ENCODE measurements around the gene EEPD1.

The EEPD1 gene

DNA sequence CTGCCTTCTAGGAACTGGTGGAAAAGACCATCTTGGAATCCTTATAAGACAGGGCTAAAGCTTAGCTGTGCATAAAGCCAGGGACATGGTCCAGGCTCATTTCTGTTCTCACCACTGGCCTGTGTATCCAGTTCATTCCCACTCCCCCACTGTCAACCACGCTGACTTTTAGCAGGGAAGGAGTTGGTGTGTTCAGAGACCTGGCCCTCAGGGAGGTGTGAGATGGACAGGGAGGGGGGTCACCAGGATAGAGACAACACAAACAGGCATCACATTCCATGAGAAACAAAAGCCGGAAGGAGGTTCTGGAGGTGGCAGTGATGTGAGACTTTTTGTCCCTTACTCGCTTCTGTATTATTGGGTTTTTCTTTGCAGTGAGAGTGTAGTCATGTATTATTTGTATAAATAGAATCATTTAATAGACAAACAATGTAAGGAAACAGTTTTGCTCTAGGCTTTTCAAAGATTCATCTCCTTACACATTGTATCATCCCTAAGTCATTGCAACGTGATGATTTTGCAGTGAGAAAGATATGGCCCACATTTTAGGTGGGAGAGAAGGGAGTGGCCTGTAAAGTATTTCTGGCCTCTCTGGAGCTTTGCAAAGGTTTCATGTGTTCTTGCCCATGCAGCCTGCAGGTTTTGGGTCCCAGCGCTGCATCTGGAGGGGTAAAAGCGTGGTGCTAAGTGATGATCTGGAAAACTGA, 52.0 kb downstream of the EEPD1 start:
- Mint-ChIP-seq H3K4me3 (no peak overlapping the region), H3K27ac (no peak overlapping the region)

DNA sequence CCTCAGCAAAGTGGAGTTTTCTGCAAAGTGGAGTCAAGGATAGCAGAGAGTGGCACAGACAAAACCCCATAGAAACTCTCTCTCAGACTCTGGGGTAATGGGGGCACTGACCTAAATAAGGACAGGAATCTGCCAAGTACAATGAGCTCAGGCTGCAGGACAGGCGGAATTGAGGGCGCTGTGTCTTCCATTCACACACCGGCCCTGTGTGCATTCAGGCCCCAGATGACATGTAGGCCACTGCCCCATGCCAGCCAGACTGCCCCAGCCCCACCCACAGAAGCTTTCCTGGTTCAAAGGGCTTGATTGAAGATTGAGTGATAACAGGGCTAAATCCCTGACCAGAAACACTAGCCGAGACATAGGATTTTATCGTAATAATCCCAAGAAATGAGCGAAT, 52.7 kb downstream of the EEPD1 start:
- no peaks in the 10 kb centered on the region for H3K9me3 Mint-ChIP-seq
- H3K4me1 Mint-ChIP-seq (ENCODE audit: low read depth), result peaks cover 14% of the 10 kb centered on the region
- no peak overlapping the region for H3K27ac Mint-ChIP-seq
- H3K36me3 Mint-ChIP-seq (ENCODE audit: low read depth), result no peaks in the 10 kb centered on the region
- H3K27me3 Mint-ChIP-seq (ENCODE audit: low read depth), result peaks cover 4% of the 10 kb centered on the region
- no peak overlapping the region for H3K4me3 Mint-ChIP-seq

More for the DNA sequence above, 52.0 kb downstream of the EEPD1 start:
- H3K27me3 Mint-ChIP-seq (ENCODE audit: low read depth), result peaks cover 6% of the 10 kb centered on the region
- H3K36me3 Mint-ChIP-seq (ENCODE audit: low read depth), result no peaks in the 10 kb centered on the region
- peaks cover 14% of the 10 kb centered on the region for H3K4me1 Mint-ChIP-seq (ENCODE audit: low read depth)
- no peaks in the 10 kb centered on the region for H3K9me3 Mint-ChIP-seq

DNA sequence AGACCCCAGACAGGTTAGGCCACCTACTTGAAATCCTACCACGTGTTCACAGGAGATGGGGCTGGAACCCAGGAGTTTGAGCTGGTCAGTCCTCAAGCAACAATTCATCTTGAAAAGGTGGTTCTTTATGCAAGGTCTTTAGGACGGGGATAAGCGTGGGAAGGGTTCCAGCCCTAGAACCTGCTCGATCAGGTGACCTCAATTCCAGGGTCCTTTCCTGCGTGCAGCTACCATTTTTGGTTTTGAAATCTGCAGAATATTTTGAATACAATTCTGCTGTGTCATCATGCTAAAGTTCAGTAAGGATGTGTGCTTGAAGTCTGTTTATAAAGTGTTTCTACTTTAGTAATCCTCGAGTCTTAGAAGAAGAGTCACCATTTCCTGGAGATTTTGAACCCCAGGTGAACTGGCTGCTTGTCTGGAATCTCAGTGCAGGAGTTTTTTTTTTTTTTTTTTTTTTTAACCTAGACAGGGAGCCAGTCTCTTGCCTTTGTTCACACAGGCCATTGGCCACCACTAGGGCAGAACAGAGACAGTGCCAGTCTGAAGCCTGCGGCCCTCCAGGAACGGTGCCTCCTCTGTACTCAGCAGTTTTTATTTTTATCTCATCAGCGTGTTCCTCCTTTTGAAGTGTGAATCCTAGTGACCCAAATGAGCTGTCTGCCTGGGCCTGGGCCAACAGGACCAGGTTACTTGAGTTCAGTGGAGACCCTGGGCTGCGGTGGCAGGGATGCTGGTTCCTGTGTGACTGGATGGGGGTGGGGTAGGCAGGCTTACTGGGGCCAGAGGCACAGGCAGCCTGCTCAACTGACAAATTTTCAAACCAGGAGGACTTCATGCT, 54.6 kb downstream of the EEPD1 start:
- no peaks in the 10 kb centered on the region for H3K36me3 Mint-ChIP-seq (ENCODE audit: low read depth)
- H3K4me3 Mint-ChIP-seq, result no peak overlapping the region
- H3K27me3 Mint-ChIP-seq (ENCODE audit: low read depth), result no peaks in the 10 kb centered on the region
- peak overlapping the region; percentile 28 for H3K27ac Mint-ChIP-seq
- H3K4me1 Mint-ChIP-seq (ENCODE audit: low read depth), result peaks cover 14% of the 10 kb centered on the region
- no peaks in the 10 kb centered on the region for H3K9me3 Mint-ChIP-seq

DNA sequence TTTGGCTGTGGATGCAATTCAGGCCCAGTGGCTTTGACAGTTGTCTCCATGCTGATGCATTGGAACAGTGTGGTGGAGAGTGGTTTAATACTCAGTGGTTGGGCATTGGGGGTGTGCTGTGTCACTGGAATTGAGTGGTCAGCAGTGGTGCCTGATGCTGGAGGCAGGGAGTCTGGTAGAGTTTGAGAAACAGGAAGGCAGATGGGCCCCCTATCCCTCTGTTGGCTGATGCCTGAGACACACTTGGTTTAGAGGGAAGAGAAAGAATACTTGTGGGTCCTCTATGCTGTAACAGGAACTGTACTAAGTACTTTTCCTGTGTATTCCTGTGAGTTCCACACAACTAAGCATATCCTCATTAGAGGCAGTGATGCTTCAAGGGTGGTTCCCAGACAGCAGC, 55.4 kb downstream of the EEPD1 start:
- Mint-ChIP-seq H3K36me3 (ENCODE audit: low read depth) (no peaks in the 10 kb centered on the region), H3K27me3 (ENCODE audit: low read depth) (no peaks in the 10 kb centered on the region), H3K4me1 (ENCODE audit: low read depth) (peaks cover 12% of the 10 kb centered on the region), H3K27ac (peak overlapping the region; percentile 28), H3K9me3 (no peaks in the 10 kb centered on the region), H3K4me3 (no peak overlapping the region)

DNA sequence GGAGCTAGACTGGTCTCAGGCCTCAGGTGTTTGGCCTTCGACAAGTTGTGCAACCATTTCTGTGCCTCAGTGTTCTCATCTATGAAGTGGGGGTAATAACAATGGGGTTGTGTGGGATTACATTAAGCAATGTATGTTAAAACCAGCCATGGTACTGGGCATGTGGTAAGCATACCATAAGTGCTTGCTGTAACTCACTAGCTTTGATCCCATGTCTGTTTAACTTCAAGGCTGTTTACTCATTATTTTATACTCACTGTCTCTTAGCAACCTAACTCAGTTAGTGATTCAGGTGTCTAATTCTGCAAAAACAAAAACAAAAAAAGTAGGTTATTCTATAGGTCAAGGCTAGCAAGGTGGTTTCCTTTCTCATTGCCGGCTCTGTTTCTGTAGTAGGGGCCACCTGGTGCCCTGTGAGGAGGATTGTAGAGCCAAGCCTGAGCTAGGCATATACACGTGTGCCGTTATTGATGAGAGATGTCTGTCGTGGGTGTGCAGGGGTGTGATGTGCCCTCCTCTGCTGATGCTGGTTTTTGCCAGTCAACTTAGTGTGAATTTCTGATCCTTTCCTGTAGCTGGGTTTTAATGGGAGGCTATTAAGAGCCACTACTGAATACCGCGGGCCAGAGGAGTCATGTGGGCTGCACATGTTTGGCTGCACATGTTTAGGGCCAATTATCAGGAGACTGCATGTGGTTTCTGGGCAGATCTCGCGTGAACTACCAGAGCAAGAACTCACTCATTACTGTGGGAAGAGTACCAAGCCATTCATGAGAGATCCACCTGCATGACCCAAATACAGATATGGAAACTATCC, 56.2 kb downstream of the EEPD1 start:
- Mint-ChIP-seq H3K9me3 (no peaks in the 10 kb centered on the region), H3K4me3 (no peak overlapping the region), H3K36me3 (ENCODE audit: low read depth) (no peaks in the 10 kb centered on the region), H3K27ac (no peak overlapping the region), H3K27me3 (ENCODE audit: low read depth) (no peaks in the 10 kb centered on the region), H3K4me1 (ENCODE audit: low read depth) (peaks cover 12% of the 10 kb centered on the region)

DNA sequence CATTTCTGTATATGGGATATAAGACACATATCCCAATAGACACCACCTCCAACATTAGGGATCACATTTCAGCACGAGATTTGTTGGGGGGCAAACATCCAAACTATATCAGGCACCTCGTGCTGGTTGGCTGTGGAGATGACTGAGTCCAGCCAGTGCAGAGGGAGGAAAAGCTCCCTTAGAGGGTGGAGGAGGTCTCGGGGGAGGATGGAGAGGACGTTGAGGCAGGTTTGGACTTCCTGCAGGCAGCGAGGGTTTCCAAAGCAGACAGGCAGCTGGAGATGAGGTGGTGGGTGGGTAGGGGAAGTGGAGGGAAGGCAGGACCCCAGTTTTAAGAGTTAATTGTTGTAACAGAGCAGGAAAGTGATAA, 56.7 kb downstream of the EEPD1 start:
- Mint-ChIP-seq H3K27me3 (ENCODE audit: low read depth) (no peaks in the 10 kb centered on the region), H3K36me3 (ENCODE audit: low read depth) (no peaks in the 10 kb centered on the region), H3K9me3 (no peaks in the 10 kb centered on the region), H3K27ac (no peak overlapping the region), H3K4me1 (ENCODE audit: low read depth) (peaks cover 12% of the 10 kb centered on the region), H3K4me3 (no peak overlapping the region)

DNA sequence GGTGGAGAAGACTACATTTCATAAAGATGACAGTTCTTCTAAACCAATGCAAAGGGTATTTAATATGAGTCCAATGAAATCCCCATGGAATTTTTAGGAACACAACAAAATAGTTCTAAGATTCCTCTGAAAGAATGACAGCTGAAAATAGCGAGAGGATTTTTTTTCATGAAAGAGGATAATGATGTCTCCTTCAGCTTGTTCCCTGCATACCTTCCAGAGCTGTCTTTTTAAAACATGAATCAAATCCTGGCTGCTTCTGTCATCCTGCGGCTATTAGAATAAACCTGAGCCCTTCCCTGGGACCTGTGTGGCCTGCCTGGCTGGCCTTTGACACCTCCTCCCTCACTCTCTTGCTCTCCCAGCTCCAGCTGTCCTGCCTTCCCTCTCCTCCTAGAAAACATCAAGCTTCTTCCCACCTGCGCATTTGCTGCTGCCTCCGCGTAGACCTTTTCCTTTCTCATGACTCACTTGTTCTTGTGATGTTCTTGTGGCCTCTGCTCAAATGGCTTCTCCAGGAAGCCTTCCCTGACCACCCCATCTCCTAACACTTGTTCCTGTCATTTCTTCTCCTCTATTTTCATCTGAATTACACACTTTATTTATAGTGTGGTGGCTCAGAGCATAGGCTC, 57.4 kb downstream of the EEPD1 start:
- no peak overlapping the region for H3K27ac Mint-ChIP-seq
- H3K36me3 Mint-ChIP-seq (ENCODE audit: low read depth), result no peaks in the 10 kb centered on the region

DNA sequence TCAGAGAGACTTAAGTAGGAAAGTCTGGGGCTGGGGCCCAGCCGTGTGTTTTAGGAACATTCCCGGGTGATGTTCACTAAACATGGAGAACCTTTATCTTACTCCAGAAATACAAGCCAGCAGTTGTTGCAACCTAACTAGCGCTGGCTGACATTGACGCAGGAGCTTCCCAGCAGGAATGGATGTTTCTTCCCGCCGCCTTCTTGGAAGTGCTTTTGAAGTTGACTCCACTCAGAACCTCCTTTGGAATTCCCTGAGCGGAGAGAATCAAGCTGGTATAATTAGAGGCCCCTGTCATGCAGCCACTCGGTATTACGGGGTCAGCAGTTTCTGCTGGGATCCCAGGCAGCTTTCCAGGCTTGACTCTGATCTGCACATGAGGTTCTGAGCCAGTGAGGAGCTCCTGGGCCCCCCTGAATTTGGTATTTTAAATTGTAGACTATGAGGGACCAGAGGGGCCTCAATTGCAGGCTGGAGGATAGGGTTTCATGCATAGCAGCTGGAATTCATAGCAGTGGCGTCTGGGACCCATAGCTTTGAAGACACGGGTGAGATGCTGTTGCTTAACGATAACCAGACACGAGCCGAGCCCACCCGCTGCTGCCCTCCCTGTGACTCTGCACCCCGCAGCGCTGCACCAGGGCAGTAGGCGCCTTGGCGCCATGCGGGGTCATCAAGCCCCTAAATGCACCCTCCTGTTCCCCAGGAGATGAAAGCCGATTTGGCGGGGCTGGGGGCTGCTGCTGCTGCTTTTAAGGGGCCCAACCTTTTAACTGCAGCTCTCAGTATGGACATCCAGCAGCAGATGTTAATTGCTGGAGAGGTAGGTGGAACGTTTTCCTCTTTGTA, 61.8 kb downstream of the EEPD1 start:
- no peak overlapping the region for H3K4me3 Mint-ChIP-seq
- no peaks in the 10 kb centered on the region for H3K27me3 Mint-ChIP-seq (ENCODE audit: low read depth)
- no peaks in the 10 kb centered on the region for H3K9me3 Mint-ChIP-seq
- H3K27ac Mint-ChIP-seq, result no peak overlapping the region
- no peaks in the 10 kb centered on the region for H3K36me3 Mint-ChIP-seq (ENCODE audit: low read depth)
- no peaks in the 10 kb centered on the region for H3K4me1 Mint-ChIP-seq (ENCODE audit: low read depth)

More for the DNA sequence above, 57.4 kb downstream of the EEPD1 start:
- no peaks in the 10 kb centered on the region for H3K9me3 Mint-ChIP-seq
- no peaks in the 10 kb centered on the region for H3K27me3 Mint-ChIP-seq (ENCODE audit: low read depth)
- peaks cover 12% of the 10 kb centered on the region for H3K4me1 Mint-ChIP-seq (ENCODE audit: low read depth)
- no peak overlapping the region for H3K4me3 Mint-ChIP-seq

DNA sequence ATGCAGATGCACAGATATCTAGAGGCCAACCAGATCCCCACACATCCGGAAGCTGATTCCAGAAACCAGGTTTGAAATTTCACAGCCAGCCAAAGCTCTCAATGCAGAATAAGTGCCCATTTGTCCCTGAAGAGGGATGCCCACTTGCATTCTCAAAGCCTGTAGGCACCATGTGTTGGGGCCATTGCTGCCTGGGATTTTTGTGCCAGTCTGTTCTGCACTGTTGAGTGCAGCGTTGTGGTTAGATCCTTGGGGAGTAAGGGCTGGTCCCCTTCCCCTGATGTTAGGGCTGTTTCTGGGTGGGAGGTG, 62.4 kb downstream of the EEPD1 start:
- H3K4me1 Mint-ChIP-seq (ENCODE audit: low read depth), result no peaks in the 10 kb centered on the region
- no peak overlapping the region for H3K4me3 Mint-ChIP-seq
- H3K9me3 Mint-ChIP-seq, result no peaks in the 10 kb centered on the region
- no peaks in the 10 kb centered on the region for H3K27me3 Mint-ChIP-seq (ENCODE audit: low read depth)
- H3K36me3 Mint-ChIP-seq (ENCODE audit: low read depth), result no peaks in the 10 kb centered on the region
- no peak overlapping the region for H3K27ac Mint-ChIP-seq

DNA sequence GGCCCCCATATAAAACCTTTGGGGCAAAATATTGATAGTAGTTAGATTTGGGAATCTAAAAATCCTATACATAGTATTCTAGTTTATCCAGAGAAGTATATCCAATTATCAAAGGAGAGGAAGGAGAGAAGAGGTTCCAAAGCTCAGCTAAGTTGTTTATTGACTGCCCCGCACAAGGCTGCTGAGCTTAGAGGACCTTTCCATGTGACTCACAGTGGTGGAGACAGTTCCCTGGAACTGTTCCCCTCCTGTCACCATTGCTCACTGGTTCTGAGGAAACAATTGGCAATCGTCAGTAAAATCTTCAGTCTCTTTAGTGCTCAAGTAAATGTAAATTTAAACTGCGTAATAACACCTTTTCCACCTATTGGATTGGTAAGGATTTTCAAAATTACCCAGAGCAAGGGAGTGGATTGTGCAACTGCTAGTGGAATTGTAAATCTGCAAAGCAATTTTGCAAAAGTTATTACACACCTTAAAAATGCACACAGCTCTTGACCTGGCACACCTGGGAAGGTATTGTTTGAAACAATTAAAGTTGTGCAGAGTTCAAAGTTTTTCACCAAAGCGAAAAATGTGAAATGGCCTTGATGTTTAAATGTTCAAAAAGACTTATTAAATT, 63.1 kb downstream of the EEPD1 start:
- Mint-ChIP-seq H3K9me3 (no peaks in the 10 kb centered on the region), H3K36me3 (ENCODE audit: low read depth) (no peaks in the 10 kb centered on the region), H3K27ac (no peak overlapping the region), H3K27me3 (ENCODE audit: low read depth) (no peaks in the 10 kb centered on the region), H3K4me1 (ENCODE audit: low read depth) (no peaks in the 10 kb centered on the region), H3K4me3 (no peak overlapping the region)

DNA sequence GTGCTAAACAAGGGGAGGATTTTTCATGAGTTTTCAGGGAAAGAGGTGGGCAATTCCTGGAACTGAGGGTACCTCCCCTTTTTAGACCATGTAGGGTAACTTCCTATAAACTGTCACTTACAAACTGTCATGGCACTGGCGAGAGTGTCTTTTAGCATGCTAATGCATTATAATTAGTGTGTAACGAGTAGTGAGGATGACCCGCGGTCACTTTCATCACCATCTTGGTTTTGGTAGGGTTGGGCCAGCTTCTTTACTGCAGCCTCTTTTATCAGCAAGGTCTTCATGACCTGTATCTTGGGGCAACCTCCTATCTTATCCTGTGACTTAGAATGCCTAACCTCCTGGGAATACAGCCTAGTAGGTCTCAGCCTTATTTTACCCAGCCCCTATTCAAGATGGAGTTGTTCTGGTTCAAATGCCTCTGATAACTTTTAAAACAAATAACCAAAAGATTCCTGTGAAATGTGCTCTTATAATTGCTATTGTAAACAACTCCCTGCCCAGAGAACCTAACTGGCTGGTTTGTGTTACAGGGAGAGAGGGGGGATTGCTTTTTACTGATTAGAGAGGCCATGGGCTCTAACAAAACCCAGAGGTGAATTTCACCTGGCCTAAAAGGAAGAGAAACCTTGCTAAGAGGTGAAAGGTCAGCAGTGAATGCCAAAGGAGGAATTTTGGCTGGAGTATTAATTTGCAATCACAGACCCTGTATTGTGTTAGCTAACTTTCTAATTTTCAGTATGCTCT, 64.3 kb downstream of the EEPD1 start:
- Mint-ChIP-seq H3K36me3 (ENCODE audit: low read depth) (no peaks in the 10 kb centered on the region), H3K27ac (no peak overlapping the region), H3K4me1 (ENCODE audit: low read depth) (no peaks in the 10 kb centered on the region), H3K27me3 (ENCODE audit: low read depth) (peaks cover 5% of the 10 kb centered on the region), H3K4me3 (no peak overlapping the region), H3K9me3 (no peaks in the 10 kb centered on the region)

DNA sequence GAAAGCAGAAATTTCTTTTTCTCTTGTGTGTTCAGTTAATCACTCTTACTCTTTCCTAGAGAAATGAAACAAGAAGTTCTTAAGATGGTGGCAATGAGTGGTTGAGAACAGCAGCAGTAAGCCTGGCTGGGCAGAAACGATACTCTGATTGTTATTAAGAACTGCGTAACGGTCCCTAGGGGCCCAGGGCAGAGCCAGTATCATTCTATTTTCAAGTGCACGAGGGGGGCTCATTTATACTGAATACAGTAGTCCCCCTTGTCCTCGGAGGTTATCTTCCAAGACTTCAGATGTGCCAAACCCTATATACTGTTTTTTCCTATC, 64.9 kb downstream of the EEPD1 start:
- Mint-ChIP-seq H3K9me3 (no peaks in the 10 kb centered on the region), H3K27me3 (ENCODE audit: low read depth) (peaks cover 5% of the 10 kb centered on the region), H3K36me3 (ENCODE audit: low read depth) (no peaks in the 10 kb centered on the region), H3K4me1 (ENCODE audit: low read depth) (no peaks in the 10 kb centered on the region), H3K4me3 (no peak overlapping the region), H3K27ac (no peak overlapping the region)

DNA sequence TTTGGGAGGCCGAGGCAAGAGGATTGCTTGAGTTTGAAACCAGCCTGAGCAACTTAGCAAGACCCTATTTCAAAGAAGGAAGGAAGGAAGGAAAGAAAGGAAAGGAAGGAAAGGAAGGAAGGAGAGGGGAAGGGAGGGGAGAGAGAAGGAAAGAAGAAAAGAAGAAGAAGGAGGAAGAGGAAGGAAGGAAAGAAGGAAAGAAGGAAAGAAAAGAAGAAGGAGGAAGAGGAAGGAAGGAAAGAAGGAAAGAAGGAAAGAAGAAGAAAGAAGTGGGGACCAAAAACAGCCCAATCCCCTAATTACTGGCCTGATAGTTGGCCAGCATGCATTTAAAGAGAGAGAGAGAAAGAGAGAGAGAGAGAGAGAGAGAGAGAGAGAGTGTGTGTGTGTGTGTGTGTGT, 66.4 kb downstream of the EEPD1 start:
- H3K9me3 Mint-ChIP-seq, result no peaks in the 10 kb centered on the region
- H3K27ac Mint-ChIP-seq, result no peak overlapping the region
- no peaks in the 10 kb centered on the region for H3K4me1 Mint-ChIP-seq (ENCODE audit: low read depth)
- no peaks in the 10 kb centered on the region for H3K36me3 Mint-ChIP-seq (ENCODE audit: low read depth)
- no peak overlapping the region for H3K4me3 Mint-ChIP-seq
- peaks cover 8% of the 10 kb centered on the region for H3K27me3 Mint-ChIP-seq (ENCODE audit: low read depth)
